Left ventricle myocardium inferior (tissue), 1 donor: ENCODE measurements around the gene COG7. TPM values are rescaled to one million over a fixed set of nuclear protein-coding genes. Genes with fewer than 3 reads are reported as not detected.
"Not testable (repeated sequence)": the region's sequence is repeated elsewhere in the genome, so short reads cannot be mapped to it uniquely, and the experiment has no call there.

ENCODE experiments used
- DNase-seq: peaks from one replicate; pipeline ENCODE4 v3.0.0-alpha.2; 2020
- H3K27ac ChIP-seq: fragments of 200-600 bp; replicated peaks from 2 replicates; pipeline ENCODE4 v1.8.0; 2021
- H3K27me3 ChIP-seq: fragments of 200-600 bp; 2 replicates; pipeline ENCODE4 v1.8.0; 2021; ENCODE audit warnings: low read depth
- H3K36me3 ChIP-seq: fragments of 200-600 bp; 2 replicates; pipeline ENCODE4 v1.8.0; 2021
- H3K4me1 ChIP-seq: fragments of 200-600 bp; 2 replicates; pipeline ENCODE4 v1.8.0; 2021
- H3K4me3 ChIP-seq: fragments of 200-600 bp; 2 replicates; pipeline ENCODE4 v1.8.0; 2021; ENCODE audit warnings: mild to moderate bottlenecking, moderate library complexity
- H3K9me3 ChIP-seq: fragments of 200-600 bp; replicated peaks from 2 replicates; pipeline ENCODE4 v1.8.0; 2021
- intact Hi-C: fragments of 100-400 bp; cut with micrococcal nuclease; formaldehyde crosslinking; loops from one replicate; pipeline ENCODE4 v1.11.0; 2022
- total RNA-seq: library from RNA; stranded (reverse); fragmentation: NEBNext Ultra II Directional; extraction: Animal tissue kit (Norgen Biotek cat#: 25700); gene quantifications from one replicate; pipeline ENCODE4 v1.2.1, GENCODE V29; 2021
- TF ChIP-seq, protein P1 (sequence below): fragments of 200-600 bp; IDR thresholded peaks from 2 replicates; pipeline ENCODE4 v1.8.0; 2021; ENCODE audit warnings: antibody characterized with exemption, mild to moderate bottlenecking, borderline replicate concordance
- donor health status: DM: no; HTN: yes; CAD: no; lungs with severe emphysema.

COG7 gene
- total RNA-seq, 1 donor from 2014 or later: 11.7 TPM

DNA sequence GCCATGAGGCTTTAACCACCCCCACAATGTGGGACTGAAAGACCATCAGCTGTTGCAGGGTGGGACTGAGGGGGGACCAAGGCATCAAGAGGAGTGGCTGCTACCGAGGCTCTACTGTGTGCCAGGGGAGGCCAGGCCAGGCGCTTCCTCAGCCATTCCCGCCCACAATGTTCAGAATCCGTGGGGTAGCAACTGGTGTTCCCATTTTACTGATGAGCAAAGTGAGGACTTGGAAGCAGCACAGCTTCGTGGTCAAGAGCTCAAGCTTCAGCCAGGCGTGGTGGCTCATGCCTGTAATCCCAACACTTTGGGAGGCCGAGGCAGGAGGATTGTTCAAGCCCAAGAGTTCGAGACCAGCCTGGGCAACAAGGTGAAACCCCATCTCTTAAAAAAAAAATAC is 85.0 kb downstream of the COG7 start:
- Histone ChIP-seq H3K9me3 (no peaks in the 10 kb centered on the region), H3K4me3 (no peak overlapping the region)
- intact Hi-C loops: no loop called here

DNA sequence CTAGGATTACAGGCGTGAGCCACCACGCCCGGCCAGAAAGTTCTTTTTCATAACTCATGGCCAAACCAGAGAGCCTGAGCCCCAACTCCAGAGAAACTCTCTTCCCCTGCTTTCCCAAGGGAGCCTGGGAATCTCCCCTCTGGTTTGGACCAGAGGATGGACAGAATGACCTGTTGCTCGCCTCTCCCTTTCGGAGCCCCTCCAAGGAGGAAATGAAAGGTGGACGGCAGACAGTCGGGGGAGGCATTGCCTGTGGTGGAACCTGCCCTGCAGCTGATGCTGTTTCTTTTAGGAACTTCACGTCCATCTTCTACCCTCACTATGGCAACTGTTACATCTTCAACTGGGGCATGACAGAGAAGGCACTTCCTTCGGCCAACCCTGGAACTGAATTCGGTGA is 85.4 kb downstream of the COG7 start:
- Histone ChIP-seq H3K4me1 (peaks cover 14% of the 10 kb centered on the region), H3K27ac (no peak overlapping the region), H3K9me3 (no peaks in the 10 kb centered on the region), H3K27me3 (peaks cover 35% of the 10 kb centered on the region), H3K36me3 (no peaks in the 10 kb centered on the region), H3K4me3 (no peak overlapping the region)
- intact Hi-C loops: no loop called here
- DNase-seq: no peak
- TF ChIP-seq, protein P1, sequence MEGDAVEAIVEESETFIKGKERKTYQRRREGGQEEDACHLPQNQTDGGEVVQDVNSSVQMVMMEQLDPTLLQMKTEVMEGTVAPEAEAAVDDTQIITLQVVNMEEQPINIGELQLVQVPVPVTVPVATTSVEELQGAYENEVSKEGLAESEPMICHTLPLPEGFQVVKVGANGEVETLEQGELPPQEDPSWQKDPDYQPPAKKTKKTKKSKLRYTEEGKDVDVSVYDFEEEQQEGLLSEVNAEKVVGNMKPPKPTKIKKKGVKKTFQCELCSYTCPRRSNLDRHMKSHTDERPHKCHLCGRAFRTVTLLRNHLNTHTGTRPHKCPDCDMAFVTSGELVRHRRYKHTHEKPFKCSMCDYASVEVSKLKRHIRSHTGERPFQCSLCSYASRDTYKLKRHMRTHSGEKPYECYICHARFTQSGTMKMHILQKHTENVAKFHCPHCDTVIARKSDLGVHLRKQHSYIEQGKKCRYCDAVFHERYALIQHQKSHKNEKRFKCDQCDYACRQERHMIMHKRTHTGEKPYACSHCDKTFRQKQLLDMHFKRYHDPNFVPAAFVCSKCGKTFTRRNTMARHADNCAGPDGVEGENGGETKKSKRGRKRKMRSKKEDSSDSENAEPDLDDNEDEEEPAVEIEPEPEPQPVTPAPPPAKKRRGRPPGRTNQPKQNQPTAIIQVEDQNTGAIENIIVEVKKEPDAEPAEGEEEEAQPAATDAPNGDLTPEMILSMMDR: no peak

More for the DNA sequence above, 85.0 kb downstream of the COG7 start:
- H3K27ac ChIP-seq: no peak overlapping the region
- TF ChIP-seq, protein P1: no peak
- DNase-seq: no peak
- H3K4me1 ChIP-seq: peaks cover 9% of the 10 kb centered on the region
- H3K36me3 ChIP-seq: no peaks in the 10 kb centered on the region
- peaks cover 37% of the 10 kb centered on the region for H3K27me3 ChIP-seq

DNA sequence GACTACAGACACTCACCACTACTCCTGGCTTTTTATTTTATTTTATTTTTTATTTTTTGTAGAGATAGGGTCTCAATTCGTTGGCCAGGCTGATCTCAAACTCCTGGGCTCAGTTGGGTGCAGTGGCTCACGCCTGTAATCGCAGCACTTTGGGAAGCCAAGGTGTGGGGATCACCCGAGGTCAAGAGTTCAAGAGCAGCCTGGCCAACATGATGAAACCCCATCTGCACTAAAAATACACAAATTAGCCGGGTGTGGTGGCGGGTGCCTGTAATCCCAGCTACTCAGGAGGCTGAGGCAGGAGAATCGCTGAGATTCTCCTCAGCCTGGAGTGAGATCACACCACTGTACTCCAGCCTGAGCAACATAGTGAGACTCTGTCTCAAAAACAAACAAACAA is 86.6 kb downstream of the COG7 start:
- DNase-seq, intact Hi-C loops, H3K36me3 ChIP-seq, H3K9me3 ChIP-seq, H3K4me3 ChIP-seq: not testable (repeated sequence)
- peak overlapping the region; percentile 5 for H3K27ac ChIP-seq
- H3K4me1 ChIP-seq: peaks cover 21% of the 10 kb centered on the region
- peaks cover 23% of the 10 kb centered on the region for H3K27me3 ChIP-seq

DNA sequence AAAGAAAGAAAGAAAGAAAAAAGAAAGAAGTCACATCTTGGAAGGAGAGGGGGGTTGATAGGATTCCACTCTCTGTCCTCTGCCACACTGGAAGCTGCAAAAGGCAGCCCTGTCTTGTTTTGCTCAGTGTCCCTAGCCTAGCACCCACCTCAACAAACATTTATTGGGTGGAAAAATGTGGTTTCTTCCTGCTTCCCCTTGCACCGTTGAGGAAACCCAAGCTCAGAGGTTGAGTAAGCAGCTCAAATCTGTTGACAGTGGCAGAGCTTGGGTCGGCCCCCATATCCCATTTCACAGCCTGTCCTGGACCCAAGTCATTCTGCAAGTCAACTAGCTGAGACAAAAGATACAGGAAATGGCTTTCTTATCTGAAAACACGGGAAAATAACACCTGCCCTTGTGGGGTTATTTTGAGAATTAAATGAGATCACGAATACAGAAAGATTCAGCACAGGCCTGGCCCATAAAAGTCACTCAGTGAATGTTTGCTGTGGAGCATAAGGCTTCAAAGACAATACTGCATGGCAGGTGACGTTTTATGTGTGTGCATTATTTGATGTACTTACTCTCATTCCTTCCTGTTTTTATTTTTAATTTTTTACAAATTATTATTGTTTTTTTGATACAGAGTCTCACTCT is 87.3 kb downstream of the COG7 start:
- TF ChIP-seq, protein P1: no peak
- peak overlapping the region; percentile 34 for H3K27ac ChIP-seq
- no peaks in the 10 kb centered on the region for H3K9me3 ChIP-seq
- peaks cover 21% of the 10 kb centered on the region for H3K4me1 ChIP-seq
- H3K27me3 ChIP-seq: peaks cover 16% of the 10 kb centered on the region
- H3K4me3 ChIP-seq: no peak overlapping the region
- no peaks in the 10 kb centered on the region for H3K36me3 ChIP-seq
- DNase-seq: no peak
- intact Hi-C loops: no loop called here

DNA sequence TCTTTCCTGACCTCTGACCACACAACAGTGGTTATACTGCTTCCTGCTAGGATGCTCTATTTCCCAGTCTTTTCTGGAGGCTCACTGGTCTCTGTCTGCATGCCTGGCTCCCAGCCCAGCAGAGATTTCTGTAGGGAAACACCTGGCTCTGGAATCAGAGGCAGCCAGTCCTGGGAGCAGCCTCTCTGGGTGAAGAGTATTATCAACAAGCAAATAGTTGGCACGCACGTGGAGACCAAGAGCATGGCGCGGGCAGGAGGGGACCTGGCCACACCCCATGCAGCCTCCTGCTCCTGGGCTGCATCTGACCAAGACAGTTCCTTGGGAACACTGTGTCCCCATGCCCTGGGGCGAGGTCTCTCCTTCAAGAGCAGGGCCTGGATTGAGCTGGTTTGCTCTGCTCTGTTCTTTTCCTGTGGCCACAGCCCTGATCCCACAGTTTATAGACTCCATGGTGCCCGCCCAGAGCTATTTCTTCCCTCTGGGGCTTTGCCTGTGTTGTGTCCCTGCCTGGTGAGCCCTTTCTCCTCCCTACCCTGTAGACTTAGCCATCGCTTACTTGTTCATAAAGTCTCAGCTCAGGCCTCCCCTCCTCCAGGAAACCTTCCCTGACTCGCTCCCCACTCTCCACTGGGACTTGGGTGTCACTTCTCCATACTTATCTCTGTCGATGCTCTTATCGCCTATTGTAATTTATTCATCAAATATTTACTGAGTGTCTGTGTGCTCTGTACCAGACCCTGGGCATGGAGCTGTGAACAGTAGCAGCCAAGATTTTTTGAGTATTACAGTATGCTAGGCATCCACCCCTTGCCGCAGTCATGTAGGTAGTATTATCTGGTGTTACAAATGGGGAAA is 90.3 kb downstream of the COG7 start:
- H3K27me3 ChIP-seq: no peaks in the 10 kb centered on the region
- peaks cover 21% of the 10 kb centered on the region for H3K4me1 ChIP-seq
- H3K4me3 ChIP-seq: no peak overlapping the region
- intact Hi-C loops: no loop called here
- DNase-seq: no peak
- H3K9me3 ChIP-seq: no peaks in the 10 kb centered on the region
- TF ChIP-seq, protein P1: no peak
- no peaks in the 10 kb centered on the region for H3K36me3 ChIP-seq
- H3K27ac ChIP-seq: peak overlapping the region; percentile 32
